GM19043 (cell line): Measurements from ENCODE around the gene ZNF254.
"Not testable (repeated sequence)": the region's sequence is repeated elsewhere in the genome, so short reads cannot be mapped to it uniquely, and the experiment has no call there.

Experiments used
- ATAC-seq: cut with Tn5 transposase; IDR thresholded peaks from one replicate; pipeline ENCODE4 v1.9.1; 2021; ENCODE audit warnings: low read depth; ENCODE audit not compliant: unreplicated experiment

Gene ZNF254

DNA sequence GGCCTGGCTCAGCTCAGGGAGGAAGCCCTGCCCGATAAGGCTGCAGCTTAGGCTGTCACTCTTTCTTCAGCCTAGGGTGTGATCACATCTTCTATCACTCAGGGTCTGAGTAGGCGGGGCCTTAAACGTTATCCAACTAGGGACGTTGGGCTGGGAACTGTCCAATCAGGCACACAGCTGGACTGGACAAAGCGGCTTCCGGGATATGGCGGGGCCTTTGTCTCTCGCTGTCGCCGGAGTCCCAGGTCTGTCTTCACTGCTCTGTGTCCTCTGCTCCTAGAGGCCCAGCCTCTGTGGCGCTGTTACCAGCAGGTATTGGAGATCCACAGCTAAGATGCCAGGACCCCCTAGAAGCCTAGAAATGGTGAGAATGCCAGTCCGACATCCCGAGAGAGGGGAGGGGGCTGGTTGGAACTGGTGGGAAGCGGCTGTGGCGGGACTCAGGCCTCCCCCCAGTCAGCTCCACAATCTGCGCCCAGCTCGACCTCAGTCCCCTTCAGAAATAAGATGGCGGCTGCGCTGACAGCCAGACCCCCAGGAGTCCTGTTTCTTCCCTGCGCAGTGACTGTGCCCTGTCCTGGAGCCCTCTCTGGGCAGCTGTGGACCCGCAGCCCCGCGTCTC, at the start of gene ZNF254:
ZNF254 (plus strand) TSS at position 214 of the 622 bp plus-strand sequence; CDS start at position 335, 121 bp downstream.
- ATAC-seq = peak; percentile 100

DNA sequence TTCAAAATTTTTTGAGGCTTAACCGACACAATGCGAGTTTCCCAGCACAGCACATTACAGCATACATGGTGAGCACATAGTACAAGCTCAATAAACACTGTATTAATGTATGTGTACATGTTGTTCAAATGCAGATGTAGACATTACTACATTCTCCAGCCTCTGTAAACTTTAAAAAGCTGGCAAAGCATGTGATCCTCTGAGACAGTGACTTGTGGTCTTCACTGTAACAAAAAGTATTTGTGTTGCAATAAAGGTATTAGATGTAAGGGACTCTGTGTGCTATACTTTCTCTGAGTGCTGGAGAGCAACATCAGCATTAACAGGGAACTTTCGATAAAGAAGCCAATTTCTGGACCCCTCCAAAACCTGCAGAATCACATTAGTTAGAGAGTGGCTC, 46.4 kb upstream of the ZNF254 start:
- no peak for ATAC-seq

DNA sequence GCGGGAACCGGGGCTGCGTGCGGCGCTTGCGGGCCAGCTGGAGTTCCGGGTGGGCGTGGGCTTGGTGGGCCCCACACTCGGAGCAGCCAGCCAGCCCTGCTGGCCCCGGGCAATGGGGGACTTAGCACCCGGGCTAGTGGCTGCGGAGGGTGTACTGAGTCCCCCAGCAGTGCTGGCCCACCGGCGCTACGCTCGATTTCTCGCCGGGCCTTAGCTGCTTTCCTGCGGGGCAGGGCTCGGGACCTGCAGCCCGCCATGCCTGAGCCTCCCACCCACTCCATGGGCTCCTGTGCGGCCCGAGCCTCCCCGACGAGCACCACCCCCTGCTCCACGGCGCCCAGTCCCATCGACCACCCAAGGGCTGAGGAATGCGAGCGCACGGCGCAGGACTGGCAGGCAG, 45.7 kb upstream of the ZNF254 start:
- not testable (repeated sequence) for ATAC-seq

DNA sequence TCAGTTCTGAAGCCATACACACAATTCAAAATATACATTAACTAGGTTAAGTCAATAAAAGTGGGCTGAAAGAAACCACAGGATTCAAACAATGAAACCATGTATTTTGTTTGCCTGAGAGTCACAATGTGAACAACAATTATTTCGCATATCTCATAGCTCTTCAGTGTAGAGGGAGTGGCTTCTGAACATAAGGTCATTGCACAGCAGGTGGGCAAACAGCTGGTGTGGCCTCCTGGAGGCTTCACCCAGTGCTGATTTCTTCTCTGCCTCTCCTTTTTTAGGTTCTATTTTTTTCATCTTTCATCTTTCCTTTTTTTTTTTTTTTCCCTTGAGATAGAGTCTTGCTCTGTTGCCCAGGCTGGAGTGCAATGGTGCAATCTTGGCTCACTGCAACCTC, 40.4 kb upstream of the ZNF254 start:
- no peak for ATAC-seq

DNA sequence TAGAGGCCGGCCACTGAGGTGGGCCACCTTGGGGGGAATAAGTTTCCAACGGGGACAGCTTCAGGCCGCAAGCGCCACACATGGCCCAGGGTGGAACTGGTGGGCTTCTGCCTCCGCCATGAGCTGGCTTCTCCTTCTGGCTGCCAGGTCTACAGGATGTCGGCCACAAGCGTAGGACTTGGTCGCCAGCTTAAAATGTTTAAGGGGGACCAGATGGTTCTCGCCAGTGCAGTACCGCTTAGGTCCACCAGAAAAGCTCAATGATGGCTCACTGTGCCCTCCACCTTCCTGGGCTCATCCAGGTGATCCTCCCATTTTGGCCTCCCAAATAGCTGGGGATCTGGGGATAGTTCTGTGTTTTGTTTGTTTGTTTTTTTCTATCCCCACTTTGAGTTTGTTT, 38.7 kb upstream of the ZNF254 start:
- no peak for ATAC-seq

DNA sequence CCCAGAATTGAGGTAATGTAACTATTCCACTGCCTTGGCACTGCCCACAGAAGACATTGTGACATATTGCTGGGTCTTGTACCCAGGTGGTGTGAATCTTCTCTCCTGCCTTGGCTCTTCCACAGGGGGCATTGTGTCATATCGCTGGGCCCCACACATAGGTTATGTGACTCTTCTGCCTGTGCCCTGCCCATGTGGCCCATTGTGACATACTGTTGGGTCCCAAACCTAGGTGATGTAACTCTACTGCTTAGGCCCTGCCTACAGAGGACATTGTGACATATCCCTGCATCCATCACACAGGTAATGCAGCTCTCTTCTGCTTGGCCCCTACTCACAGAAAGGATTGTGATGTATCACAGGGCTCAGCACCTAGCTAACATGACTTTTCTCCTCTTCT, 37.5 kb upstream of the ZNF254 start:
- no peak for ATAC-seq

DNA sequence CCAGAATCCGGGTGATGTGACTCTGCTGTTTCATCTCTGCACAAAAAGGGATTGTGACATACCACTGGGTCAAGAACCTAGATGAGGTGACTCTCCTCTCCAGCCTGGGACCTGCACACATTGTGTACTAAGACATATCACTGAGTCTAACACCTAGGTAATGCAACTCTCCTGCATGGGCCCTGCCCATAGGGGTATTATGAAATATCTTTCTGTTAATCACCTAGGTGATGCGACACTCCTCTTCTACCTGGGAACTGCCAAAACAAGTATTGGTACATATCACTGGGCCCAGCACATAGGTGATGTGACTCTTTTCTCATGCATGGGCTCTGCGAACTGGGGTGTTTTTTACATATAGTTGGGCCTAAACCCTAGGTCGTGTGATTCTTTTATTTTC, 35.5 kb upstream of the ZNF254 start:
- ATAC-seq = no peak

DNA sequence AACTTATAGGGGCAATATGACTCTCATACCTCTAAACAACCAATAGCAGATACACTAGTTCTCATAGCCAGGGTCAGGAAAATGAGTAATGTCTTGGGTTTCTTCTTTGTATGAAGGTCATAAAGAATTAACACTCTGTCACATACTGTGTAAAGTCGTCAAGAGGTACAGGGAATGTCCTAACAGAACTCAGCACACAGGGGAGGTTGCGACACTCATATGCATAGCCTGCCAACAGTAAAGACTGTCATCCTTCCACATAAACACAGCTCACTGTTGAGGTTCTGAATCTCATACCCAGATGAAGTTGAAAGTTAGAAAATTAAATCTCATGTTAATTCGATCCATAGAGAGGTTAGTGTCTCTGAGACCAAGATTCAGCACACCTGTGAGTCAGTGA, 34.2 kb upstream of the ZNF254 start:
- ATAC-seq = no peak

DNA sequence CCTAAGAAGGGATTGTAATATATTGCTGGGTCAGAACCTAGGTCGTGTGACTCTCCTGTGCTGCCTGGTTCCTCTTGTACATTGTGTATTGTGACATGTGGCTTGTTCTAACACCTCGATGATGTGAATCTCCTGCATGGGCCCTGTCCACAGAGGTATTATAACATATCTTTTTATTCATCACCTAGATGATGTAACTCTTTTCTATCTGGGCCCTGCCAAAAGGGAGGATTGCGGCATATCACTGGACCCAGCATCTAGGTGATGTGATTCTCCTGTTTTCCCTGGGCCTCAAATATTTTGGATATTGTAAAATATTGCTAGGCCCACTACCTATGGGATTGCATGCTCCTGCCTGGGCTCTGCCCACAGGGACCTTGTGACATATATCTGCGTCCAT, 33.4 kb upstream of the ZNF254 start:
- no peak for ATAC-seq

DNA sequence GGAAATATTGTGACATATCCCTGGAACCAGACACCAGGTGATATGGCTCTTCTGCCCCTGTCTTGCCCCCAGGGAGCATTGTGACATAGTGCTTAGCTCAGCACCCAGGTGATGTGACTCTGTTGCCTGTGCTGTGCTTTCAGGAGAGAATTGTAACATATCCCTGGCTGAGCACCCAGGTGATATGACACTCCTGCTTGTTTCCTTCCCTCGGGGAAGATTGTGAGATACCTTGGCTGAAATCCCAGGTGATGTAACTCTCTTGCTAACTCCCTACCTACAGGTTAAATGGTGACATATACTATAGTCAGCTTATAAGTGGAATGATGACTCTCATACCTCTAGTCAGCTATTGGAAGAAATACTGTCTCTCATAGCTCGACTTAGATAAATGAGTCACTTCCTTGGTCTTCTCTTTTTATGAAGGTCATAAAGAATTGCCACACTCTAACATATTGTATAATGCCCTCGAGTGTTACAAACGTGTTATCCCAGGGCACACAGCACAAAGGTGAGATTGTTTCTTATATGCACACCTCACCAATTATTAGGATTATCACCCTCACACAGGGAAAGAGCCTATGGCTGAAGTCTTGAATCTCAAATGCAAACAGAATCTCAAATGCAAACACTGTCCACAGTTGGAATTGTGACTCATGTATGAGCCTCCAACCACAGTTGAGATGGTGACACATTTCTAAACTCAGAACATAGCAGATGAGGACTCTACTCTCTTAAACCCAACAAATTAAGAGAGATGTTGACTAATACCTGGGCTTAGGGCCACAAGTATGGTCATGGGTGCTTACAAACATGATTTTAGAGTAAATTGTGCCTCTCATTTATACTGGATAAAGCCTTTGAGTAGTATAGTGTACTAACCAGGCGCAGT, 32.7 kb upstream of the ZNF254 start:
- no peak for ATAC-seq

DNA sequence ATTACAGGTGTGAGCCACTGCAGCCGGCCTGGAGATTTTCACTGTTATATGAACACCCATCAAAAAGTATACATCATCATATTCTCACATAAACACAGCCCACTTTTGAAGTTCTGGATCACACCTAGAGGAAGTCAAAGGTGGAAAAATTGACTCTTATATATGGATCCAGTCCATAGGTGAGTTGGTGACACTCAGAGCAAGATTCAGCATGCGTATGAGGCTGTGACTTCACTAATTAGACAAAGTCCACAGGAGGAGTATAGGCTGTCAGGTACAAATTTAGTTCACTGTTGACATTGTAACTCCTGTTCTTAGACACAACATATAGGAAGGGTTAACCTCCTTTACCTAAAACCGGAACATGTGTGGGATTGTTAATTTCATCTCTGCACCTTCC, 31.4 kb upstream of the ZNF254 start:
- ATAC-seq = no peak

DNA sequence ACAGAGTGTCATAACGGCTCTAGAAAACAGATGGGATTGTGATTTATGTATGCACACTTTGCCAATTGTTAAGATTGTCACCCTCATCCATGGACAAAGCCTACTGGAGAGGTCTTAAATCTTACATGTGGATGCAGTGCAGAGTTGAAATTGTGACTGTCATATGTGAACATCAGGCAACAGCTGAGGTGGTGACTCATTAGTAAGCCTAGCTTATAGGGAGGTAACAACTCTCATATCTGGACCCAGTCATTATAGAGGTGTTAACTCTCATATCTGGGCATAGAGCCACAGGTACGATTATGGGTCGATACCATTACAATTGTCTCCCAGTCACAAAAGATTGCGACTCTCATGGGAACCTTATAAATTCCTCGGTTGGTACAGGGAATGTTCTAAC, 29.8 kb upstream of the ZNF254 start:
- ATAC-seq = no peak

DNA sequence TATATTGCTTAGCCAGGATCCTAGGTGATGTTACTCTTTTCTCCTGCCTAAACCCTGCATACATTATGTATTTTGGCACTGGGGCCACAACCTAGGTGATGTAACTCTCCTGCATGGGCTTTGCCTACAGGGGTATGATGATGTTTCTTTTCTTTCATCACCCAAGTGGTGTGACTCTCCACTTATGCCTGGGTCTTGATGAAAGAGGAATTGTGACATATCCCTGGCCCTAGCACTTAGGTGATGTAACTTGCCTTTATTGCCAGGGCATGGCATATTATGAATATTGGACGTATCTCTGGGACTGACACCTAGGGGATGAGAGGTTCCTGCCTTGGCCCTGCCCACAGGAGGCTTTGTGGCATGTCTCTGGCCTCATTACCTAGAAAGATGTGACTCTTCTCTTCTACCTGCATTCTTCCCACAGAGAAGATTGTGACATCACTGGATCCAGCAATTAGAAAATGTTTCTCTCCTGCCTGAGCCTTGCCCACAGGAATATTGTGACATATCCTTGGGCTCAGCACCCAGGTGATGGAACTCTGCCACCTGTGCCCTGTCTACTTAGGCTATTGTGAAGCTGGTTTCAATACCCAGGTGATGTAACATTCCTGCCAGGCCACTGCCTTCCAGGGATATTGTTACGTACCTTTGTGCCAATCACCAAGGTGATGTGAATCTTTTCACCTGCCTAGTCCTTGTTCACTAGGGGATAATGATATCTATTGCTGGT, 27.3 kb upstream of the ZNF254 start:
- no peak for ATAC-seq

DNA sequence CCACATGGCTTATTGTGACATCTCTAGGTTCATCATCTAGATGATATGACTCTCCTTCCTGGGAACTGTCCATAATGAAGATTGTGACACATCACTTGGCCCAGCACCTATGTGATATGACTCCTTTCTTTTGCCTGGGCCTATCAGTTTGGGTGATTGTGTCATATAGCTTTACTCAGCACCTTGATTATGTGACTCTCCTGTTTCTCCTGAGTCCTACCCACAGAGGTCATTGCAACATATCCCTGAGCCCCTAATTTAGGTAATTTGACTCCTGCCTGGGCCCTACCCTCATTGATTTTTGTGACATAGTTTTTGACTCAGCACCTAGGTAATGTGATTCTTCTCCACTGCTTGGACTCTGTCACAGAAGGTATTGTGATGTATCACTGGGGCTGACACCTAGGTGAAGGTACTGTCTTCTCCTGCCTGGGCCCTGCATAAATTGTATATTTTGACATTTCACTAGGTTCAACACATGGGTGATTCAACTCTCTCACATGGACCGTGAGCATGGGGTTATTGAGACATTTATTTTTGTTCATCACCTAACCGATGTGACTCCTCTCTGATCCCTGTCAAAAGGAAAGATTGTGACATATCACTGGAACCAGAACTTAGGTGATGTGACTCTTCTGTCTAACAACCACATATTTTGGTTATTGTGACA, 26.2 kb upstream of the ZNF254 start:
- no peak for ATAC-seq

DNA sequence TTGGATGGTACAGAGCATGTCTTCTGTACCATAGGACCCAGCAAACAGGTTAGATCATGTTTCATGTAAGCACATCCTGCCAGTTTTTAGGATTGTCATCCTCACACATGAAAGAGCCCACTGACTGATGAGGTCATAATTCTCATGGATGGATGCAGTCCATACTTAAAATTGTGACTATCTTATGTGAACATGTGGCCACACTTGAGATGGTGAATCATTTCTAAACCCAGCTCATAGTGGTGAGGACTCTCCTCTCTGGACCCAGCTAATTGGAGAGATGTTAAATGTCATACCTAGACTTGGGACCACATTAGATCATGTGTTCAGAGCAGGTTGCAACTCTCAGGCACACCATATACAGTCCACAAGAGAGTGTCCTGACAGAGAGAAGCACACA, 24.8 kb upstream of the ZNF254 start:
- no peak for ATAC-seq

DNA sequence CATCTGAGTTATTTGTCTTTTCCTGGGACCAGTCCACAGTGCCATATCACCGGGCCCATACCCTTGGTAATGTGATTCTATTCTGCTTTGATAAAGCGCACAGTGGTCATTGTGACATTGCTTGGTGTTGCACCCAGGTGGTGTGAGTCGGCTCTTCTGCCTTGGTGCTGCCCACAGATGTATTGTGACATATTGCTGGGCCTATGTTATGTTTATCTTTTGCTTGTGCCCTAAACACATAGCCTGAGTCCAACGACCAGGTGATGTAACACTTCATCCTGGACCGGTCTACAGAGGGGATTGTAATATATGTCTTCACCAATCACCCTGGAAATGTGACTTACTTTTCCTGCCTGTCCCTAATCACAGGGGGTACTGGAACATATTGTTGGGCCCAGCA, 23.7 kb upstream of the ZNF254 start:
- ATAC-seq = no peak

DNA sequence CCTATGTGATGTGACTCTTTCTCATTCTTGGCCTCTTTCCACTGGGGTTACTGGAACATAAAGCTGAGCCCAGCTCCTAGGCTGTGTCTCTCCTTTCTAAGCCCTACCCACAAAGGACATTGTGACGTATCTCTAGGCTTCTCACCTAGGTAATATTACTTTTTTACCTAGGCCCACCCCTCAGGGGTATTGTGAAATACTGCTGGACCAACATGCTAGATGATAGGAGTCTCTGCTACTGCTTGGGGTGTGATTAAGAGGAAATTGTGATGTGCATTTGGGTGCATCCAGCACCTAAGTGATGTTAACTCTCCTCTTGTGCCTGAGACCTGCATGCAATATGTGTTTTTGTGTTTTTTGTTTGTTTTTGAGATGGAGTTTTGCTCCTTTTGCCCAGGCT, 22.8 kb upstream of the ZNF254 start:
- no peak for ATAC-seq

DNA sequence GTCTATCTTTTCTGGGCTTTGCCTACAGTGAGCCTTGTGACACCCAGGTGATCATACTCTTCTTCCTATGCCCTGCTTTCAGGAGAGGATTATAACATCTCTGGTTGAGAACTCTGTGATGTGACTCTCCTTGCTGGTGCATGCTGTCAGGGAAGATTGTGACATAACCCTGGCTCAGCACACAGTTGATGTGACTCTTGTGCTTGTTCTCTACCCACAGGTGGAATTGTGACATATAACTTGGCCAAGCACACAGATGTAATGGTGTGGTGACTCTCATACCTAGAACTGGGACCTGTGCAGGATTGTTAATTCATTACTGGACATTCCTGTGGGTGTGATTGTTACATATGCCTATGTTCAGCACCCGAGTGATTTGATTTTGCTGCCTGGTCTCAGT, 21.7 kb upstream of the ZNF254 start:
- no peak for ATAC-seq

DNA sequence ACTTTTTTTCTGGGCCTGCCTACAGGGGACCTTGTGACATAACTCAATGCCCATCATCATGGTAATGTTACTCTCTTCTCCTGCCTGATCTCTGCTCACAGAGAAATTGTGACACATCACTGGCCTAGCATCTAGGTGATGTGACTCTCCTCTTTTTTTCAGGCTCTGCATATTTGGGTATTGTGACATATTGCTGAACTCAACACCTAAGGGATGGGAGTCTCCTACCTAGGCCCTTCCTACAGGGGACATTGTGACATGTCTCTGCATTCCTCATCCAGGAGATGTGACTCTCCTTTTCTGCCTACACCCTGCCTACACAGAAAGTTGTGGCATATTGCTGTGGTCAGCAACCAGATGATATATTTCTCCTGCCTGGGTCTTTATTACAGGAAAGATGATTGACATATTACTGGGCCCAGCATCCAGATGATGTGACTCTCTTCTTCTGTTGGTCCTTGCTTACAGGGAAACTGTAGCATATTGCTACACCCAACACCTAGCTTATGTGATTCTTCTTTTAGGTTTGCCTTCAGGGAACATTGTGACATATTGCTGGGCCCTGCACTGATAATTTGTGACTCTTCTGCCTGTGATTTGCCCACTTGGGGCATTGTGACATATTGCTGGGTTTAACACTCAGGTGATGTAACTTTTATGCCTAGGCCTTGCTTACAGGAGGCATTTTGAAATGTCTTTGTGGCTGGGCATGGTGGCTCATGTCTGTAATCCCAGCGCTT, 21.0 kb upstream of the ZNF254 start:
- no peak for ATAC-seq

DNA sequence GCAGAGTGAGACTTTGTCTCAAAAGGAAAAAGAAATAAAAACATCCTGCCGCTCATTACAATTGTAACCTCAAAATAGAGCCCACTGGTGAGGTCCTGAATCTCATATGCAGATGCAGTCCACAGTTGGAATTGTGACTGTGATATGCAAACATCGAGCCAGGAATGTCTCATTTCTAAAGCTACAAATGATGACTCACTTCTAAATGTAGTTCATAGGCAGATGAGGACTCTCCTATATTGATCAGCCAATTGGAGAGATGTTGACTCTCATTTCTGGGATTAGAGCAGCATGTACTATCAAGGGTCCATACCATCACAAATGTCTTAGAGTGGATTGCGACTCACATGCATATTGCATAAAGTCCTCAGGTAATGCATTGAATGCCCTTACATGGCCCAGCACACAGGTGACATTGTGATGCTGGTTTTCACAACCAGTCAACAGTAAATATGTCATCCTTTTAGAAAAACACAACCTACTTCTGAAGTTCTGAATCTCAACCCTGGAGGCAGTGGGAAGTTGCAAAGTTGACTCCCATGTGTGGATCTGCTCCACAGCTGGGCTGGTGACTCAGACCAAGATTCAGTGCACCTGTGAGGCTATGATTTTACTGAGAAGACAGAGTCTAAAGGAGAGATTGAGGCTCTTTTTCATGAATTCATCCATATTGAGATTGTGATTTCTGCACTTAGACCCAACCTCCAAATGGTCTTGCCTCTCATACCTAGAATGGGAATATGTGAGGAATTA, 16.9 kb upstream of the ZNF254 start:
- no peak for ATAC-seq
